RWPE2 (cell line): Measurements from ENCODE around the gene ARHGAP9.
"Not testable (repeated sequence)": the region's sequence is repeated elsewhere in the genome, so short reads cannot be mapped to it uniquely, and the experiment has no call there.

Experiments used
- ATAC-seq: fragments of 200-7000 bp; cut with Tn5 transposase; 3 replicates; pipeline ENCODE4 v1.9.1; 2021; ENCODE audit warnings: low read depth
- DNase-seq: peaks from one replicate; pipeline ENCODE4 v3.0.0-alpha.2; 2020; ENCODE audit warnings: low spot score
- H3K27ac ChIP-seq: fragments of 450-650 bp; 2 replicates; pipeline ENCODE4 v1.5.1; 2017; ENCODE audit warnings: mild to moderate bottlenecking; ENCODE audit not compliant: poor library complexity, severe bottlenecking
- H3K27me3 ChIP-seq: fragments of 250-450 bp; sonication (Bioruptor Pico); 2 replicates; pipeline ENCODE4 v1.5.1; 2021; ENCODE audit warnings: mild to moderate bottlenecking, moderate library complexity; ENCODE audit not compliant: insufficient read depth, poor library complexity, severe bottlenecking
- H3K36me3 ChIP-seq: fragments of 250-450 bp; sonication (Bioruptor Pico); 2 replicates; pipeline ENCODE4 v1.5.1; 2020; ENCODE audit warnings: low read depth, mild to moderate bottlenecking, moderate library complexity
- H3K4me1 ChIP-seq: fragments of 250-450 bp; sonication (Bioruptor Pico); 2 replicates; pipeline ENCODE4 v1.5.1; 2021; ENCODE audit warnings: mild to moderate bottlenecking, moderate library complexity; ENCODE audit not compliant: insufficient read depth, poor library complexity, severe bottlenecking
- H3K4me3 ChIP-seq: fragments of 250-450 bp; sonication (Bioruptor Pico); 2 replicates; pipeline ENCODE4 v1.5.1; 2021; ENCODE audit warnings: mild to moderate bottlenecking, moderate library complexity; ENCODE audit not compliant: severe bottlenecking
- H3K9me3 ChIP-seq: fragments of 250-450 bp; sonication (Bioruptor Pico); 2 replicates; pipeline ENCODE4 v1.5.1; 2021; ENCODE audit warnings: mild to moderate bottlenecking, moderate library complexity; ENCODE audit not compliant: severe bottlenecking
- TF ChIP-seq, protein P1 (sequence below): fragments of 450-650 bp; IDR thresholded peaks from one replicate; pipeline ENCODE4 v1.5.1; 2017; ENCODE audit warnings: mild to moderate bottlenecking, moderate library complexity; ENCODE audit not compliant: poor library complexity, severe bottlenecking

ARHGAP9 gene

DNA sequence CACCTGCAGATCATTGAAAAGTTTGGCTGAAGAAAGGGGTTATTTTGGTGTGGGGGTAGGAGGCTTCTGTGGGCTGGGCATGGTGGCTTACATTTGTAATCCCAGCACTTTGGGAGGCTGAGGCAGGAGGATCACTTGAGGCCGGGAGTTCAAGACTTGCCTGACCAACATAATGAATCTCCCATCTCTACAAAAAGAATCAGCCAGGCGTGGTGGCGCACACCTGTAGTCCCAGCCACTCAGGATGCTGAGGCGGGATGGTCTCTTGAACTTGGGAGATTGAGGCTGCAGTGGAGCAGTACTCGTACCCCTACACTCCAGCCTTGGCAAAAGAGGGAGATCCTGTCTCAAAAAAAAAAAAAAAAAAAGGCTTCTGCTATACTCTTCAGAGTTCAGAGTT lies 33.6 kb upstream of the ARHGAP9 start:
- DNase-seq (no peak), ATAC-seq (no peak)
- Histone ChIP-seq H3K4me1 (peaks cover 10% of the 10 kb centered on the region), H3K27me3 (no peaks in the 10 kb centered on the region), H3K27ac (no peak overlapping the region), H3K9me3 (no peaks in the 10 kb centered on the region), H3K4me3 (no peak overlapping the region), H3K36me3 (peaks cover 98% of the 10 kb centered on the region)
- TF ChIP-seq, protein P1, sequence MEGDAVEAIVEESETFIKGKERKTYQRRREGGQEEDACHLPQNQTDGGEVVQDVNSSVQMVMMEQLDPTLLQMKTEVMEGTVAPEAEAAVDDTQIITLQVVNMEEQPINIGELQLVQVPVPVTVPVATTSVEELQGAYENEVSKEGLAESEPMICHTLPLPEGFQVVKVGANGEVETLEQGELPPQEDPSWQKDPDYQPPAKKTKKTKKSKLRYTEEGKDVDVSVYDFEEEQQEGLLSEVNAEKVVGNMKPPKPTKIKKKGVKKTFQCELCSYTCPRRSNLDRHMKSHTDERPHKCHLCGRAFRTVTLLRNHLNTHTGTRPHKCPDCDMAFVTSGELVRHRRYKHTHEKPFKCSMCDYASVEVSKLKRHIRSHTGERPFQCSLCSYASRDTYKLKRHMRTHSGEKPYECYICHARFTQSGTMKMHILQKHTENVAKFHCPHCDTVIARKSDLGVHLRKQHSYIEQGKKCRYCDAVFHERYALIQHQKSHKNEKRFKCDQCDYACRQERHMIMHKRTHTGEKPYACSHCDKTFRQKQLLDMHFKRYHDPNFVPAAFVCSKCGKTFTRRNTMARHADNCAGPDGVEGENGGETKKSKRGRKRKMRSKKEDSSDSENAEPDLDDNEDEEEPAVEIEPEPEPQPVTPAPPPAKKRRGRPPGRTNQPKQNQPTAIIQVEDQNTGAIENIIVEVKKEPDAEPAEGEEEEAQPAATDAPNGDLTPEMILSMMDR: no peak

DNA sequence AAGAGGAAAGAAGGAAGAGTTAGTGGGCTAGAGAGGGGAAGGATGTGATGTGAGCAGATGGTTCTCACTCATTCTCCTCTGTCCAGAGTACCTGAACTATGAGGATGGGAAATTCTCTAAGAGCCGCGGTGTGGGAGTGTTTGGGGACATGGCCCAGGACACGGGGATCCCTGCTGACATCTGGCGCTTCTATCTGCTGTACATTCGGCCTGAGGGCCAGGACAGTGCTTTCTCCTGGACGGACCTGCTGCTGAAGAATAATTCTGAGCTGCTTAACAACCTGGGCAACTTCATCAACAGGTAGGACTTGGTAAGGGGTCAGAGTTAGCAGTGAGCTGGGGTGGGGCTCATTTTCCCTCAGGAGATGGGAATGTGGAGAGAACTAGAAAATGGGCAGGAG lies 33.0 kb upstream of the ARHGAP9 start:
- Histone ChIP-seq H3K4me1 (peaks cover 7% of the 10 kb centered on the region), H3K27ac (no peak overlapping the region), H3K4me3 (no peak overlapping the region), H3K9me3 (no peaks in the 10 kb centered on the region), H3K36me3 (peaks cover 96% of the 10 kb centered on the region), H3K27me3 (no peaks in the 10 kb centered on the region)
- ATAC-seq: no peak
- TF ChIP-seq, protein P1: no peak
- DNase-seq: no peak

DNA sequence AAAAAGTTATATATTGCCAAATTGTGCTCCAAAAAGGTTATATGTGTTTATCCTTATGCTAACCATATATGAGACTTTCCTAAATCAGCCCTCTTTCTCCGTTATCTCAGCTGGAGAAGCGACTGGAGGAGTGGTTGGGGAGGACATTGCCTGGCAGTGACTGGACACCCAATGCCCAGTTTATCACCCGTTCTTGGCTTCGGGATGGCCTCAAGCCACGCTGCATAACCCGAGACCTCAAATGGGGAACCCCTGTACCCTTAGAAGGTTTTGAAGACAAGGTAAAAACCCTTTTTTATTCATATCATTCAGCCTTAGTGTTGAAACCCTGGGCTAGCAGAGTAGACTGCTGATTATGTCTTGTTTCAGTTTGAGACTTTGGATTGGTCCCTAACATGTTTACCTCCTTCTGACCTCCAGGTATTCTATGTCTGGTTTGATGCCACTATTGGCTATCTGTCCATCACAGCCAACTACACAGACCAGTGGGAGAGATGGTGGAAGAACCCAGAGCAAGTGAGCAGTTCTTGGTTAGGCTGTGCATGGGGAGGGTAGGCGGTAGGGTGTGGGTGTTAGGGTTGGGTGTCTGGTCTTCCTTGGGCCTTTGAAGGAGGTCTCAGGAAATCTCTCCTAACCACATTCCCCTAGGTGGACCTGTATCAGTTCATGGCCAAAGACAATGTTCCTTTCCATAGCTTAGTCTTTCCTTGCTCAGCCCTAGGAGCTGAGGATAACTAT lies 32.1 kb upstream of the ARHGAP9 start:
- H3K9me3 ChIP-seq: no peaks in the 10 kb centered on the region
- no peak for ATAC-seq
- peaks cover 87% of the 10 kb centered on the region for H3K36me3 ChIP-seq
- H3K4me1 ChIP-seq: peaks cover 7% of the 10 kb centered on the region
- H3K27me3 ChIP-seq: no peaks in the 10 kb centered on the region
- TF ChIP-seq, protein P1: no peak
- no peak overlapping the region for H3K4me3 ChIP-seq
- DNase-seq: no peak
- H3K27ac ChIP-seq: no peak overlapping the region

DNA sequence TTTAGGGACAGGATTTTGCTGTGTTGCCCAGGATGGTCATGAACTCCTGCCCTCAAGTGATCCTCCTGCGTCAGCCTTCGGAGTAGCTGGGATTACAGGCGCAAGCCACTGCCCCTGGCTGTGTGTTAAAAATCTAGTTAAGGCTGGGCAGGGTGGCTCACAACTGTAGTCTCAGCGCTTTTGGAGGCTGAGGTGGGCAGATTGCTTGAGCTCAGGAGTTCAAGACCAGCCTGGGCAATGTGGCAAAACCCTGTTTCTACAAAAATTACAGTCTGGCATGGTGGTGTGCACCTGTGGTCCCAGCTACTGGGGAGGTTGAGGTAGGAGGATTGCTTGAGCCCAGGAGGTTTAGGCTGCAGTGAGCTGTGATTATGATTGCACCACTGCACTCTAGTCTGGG lies 31.5 kb upstream of the ARHGAP9 start:
- DNase-seq (no peak), ATAC-seq (no peak)
- no peaks in the 10 kb centered on the region for H3K27me3 ChIP-seq
- no peaks in the 10 kb centered on the region for H3K9me3 ChIP-seq
- H3K4me3 ChIP-seq: no peak overlapping the region
- no peak overlapping the region for H3K27ac ChIP-seq
- H3K4me1 ChIP-seq: peaks cover 7% of the 10 kb centered on the region
- TF ChIP-seq, protein P1: no peak
- H3K36me3 ChIP-seq: peaks cover 87% of the 10 kb centered on the region

DNA sequence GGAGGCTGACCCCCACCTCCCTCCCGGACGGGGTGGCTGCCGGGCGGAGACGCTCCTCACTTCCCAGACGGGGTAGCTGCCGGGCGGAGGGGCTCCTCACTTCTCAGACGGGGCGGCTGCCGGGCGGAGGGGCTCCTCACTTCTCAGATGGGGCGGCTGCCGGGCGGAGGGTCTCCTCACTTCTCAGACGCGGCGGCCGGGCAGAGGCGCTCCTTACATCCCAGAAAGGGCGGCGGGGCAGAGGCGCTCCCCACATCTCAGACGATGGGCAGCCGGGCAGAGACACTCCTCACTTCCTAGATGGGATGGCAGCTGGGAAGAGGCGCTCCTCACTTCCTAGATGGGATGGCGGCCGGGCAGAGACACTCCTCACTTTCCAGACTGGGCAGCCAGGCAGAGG lies 28.1 kb upstream of the ARHGAP9 start:
- not testable (repeated sequence) for H3K27me3 ChIP-seq, H3K4me3 ChIP-seq, H3K4me1 ChIP-seq, ATAC-seq, H3K27ac ChIP-seq, H3K9me3 ChIP-seq, DNase-seq
- peaks cover 87% of the 10 kb centered on the region for H3K36me3 ChIP-seq

DNA sequence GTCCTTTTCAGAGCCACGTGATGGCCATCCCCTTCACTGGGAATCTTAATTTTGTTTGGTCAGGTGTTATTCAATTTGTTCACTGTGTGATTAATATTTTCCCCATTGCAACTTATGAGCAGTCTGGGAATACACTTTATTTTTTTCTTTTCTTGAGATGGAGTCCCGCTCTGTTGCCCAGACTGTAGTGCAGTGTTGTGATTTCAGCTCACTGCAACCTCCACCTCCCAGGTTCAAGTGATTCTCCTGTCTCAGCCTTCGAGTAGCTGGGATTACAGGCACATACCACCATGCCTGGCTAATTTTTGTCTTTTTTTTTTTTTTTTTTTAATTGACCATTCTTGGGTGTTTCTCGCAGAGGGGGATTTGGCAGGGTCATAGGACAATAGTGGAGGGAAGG lies 26.9 kb upstream of the ARHGAP9 start:
- not testable (repeated sequence) for H3K27ac ChIP-seq, ATAC-seq, H3K4me3 ChIP-seq, H3K4me1 ChIP-seq, H3K9me3 ChIP-seq, H3K27me3 ChIP-seq, DNase-seq
- peaks cover 87% of the 10 kb centered on the region for H3K36me3 ChIP-seq

DNA sequence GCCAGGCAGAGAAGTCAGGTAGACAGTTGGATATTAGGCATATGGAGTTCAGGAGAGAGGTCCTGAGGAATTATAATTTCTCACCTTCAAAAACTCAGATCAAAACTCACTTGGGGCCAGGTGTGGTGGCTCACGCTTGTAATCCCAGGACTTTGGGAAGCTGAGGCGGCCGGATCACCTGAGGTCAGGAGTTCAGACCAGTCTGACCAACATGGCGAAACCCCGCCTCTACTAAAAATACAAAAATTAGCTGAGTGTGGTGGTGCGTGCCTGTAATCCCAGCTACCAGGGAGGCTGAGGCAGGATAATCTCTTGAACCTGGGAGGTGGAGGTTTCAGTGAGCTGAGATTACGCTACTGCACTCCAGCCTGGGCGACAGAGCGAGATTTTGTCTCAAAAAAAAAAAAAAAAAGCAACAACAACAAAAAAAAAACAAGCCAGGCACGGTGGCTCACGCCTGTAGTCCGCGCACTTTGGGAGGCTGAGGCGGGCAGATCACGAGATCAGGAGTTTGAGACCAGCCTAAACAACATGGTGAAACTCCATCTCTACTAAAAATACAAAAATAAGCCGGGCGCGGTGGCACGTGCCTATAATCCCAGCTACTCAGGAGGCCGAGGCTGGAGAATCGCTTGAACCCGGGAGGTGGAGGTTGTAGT lies 22.8 kb upstream of the ARHGAP9 start:
- peaks cover 89% of the 10 kb centered on the region for H3K36me3 ChIP-seq
- H3K27ac ChIP-seq, H3K9me3 ChIP-seq, DNase-seq, H3K4me3 ChIP-seq, H3K27me3 ChIP-seq, ATAC-seq, H3K4me1 ChIP-seq: not testable (repeated sequence)
